Measurements from ENCODE around the gene ELAC1.

DNA sequence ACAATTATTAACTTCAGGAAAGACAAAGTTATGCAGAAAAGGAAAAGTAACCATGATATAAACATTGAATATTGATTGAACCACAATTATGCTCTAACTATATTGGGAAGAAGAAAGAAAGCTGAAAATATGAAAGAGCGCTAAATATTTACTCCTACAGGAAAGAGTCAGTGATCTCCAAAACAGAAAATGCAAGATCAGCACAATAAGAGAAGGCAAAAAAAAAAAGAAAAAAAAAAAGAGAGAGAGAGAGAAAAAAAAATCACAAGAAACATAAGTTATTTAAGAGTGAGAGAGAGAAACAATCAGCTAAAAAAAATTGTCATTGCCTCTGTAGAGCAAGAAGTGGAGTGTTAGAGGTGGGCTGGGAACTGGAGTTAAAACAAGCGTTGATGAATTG is 28.9 kb upstream of the ELAC1 start:
- TF ChIP-seq, protein P1, sequence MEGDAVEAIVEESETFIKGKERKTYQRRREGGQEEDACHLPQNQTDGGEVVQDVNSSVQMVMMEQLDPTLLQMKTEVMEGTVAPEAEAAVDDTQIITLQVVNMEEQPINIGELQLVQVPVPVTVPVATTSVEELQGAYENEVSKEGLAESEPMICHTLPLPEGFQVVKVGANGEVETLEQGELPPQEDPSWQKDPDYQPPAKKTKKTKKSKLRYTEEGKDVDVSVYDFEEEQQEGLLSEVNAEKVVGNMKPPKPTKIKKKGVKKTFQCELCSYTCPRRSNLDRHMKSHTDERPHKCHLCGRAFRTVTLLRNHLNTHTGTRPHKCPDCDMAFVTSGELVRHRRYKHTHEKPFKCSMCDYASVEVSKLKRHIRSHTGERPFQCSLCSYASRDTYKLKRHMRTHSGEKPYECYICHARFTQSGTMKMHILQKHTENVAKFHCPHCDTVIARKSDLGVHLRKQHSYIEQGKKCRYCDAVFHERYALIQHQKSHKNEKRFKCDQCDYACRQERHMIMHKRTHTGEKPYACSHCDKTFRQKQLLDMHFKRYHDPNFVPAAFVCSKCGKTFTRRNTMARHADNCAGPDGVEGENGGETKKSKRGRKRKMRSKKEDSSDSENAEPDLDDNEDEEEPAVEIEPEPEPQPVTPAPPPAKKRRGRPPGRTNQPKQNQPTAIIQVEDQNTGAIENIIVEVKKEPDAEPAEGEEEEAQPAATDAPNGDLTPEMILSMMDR (conservative IDR thresholded peaks at IDR 0.05; ENCODE audit: low read length): no peak
- no peak for TF ChIP-seq EZH2phosphoT487 (IDR thresholded peaks at IDR 0.05; ENCODE audit: borderline replicate concordance, low read depth, low read length)
